HG03066 (cell line): ENCODE data around the gene RSPH3.
"Not testable (repeated sequence)": the region's sequence is repeated elsewhere in the genome, so short reads cannot be mapped to it uniquely, and the experiment has no call there.

Experiments used
- ATAC-seq: cut with Tn5 transposase; IDR thresholded peaks from one replicate; pipeline ENCODE4 v1.9.1; 2021; ENCODE audit warnings: low read depth; ENCODE audit not compliant: unreplicated experiment

RSPH3 gene

GRCh38 chr6:158999666-159000403 is at the start of gene RSPH3:
Gene RSPH3, minus strand, starts transcription at chr6:159000202. Its CDS starts 652 bp downstream, at chr6:158999550.
- peak; percentile 88 for ATAC-seq

GRCh38 chr6:159047891-159048685 is 48.1 kb upstream of the RSPH3 start:
- ATAC-seq = no peak

GRCh38 chr6:159045801-159046200 is 45.8 kb upstream of the RSPH3 start:
- no peak for ATAC-seq

GRCh38 chr6:159044899-159045727 is 45.1 kb upstream of the RSPH3 start, which contains the start of gene TAGAP:
Gene TAGAP, minus strand, starts transcription at chr6:159044991. Its CDS starts 845 bp downstream, at chr6:159044146.
- ATAC-seq = peak; percentile 92

GRCh38 chr6:159043947-159044346 is 43.9 kb upstream of the RSPH3 start:
- no peak for ATAC-seq

- ATAC-seq = no peak
Observed at GRCh38 chr6:159043251-159043650, 43.2 kb upstream of the RSPH3 start.

- ATAC-seq = no peak
Observed at GRCh38 chr6:159042826-159043181, 42.8 kb upstream of the RSPH3 start.

- ATAC-seq = peak; percentile 29
Observed at GRCh38 chr6:159042003-159042825, 42.2 kb upstream of the RSPH3 start.

- no peak for ATAC-seq
Observed at GRCh38 chr6:159041181-159041580, 41.2 kb upstream of the RSPH3 start.

- ATAC-seq = no peak
Observed at GRCh38 chr6:159039885-159040258, 39.9 kb upstream of the RSPH3 start.

GRCh38 chr6:159038914-159039884 is 39.2 kb upstream of the RSPH3 start:
- ATAC-seq = peak; percentile 81

GRCh38 chr6:159038318-159038717 is 38.3 kb upstream of the RSPH3 start:
- not testable (repeated sequence) for ATAC-seq

GRCh38 chr6:159037756-159038290 is 37.8 kb upstream of the RSPH3 start:
- no peak for ATAC-seq

- ATAC-seq = no peak
Observed at GRCh38 chr6:159036673-159037072, 36.7 kb upstream of the RSPH3 start.

GRCh38 chr6:159035891-159036290 is 35.9 kb upstream of the RSPH3 start:
- no peak for ATAC-seq

- peak; percentile 59 for ATAC-seq
Observed at GRCh38 chr6:159033160-159034049, 33.4 kb upstream of the RSPH3 start.

- ATAC-seq = no peak
Observed at GRCh38 chr6:159031846-159032245, 31.8 kb upstream of the RSPH3 start.

- no peak for ATAC-seq
Observed at GRCh38 chr6:159030168-159030567, 30.2 kb upstream of the RSPH3 start.
